Measurements from ENCODE around the gene NEU2.

DNA sequence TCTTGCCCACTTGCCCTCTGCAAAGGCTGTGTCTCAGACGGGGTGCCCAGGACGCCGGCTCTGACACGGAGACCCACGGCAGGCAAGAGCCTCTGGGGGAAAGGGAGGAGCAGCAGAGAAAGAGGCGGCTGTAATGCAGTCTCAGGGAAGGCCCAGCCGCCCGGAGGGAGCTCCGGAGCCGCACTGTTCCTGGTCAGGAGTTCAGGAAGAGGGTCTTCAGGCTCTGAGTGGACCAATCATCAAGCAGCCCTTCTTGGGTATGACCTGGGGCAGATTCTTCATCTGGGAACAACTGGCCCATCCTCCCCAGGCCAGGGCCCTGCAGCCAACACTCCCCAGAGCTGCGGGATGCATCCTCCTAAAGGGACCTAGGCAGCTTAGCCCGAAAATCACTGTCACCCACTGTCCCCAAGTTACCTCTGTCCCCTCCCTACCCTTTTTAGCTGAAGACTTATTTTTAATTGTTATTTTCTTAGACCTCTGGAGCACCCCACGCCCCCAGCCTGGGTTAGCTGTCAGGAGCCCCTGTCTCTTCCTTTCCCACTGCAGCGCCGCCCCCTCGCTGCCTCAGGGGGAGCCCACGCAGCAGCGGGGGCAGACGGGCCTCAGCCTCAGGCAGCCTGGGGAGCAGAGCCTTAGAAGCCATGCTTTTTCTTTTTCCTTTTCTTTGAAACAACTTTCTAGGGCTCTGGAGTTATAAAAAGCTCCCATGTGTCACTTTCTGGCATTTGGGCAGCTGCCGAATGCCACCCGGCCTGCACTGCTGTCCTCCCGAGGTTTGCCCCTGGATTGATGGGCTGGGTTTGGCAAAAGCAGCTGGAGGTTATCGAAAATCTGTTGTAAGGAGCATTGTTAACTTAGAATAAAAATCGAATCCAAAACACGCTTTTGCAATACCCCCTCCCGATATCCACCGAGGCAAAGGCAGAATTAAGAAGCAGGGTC lies 644 bp upstream of the NEU2 start:
- TF ChIP-seq ZNF302 (tag by site-specific recombination; IDR thresholded peaks at IDR 0.05; ENCODE audit: low read depth) (no peak), ZNF777 (tag by site-specific recombination; IDR thresholded peaks at IDR 0.05; ENCODE audit: borderline replicate concordance) (no peak), SCRT2 (tag by site-specific recombination; IDR thresholded peaks at IDR 0.05) (no peak), ZNF274 (IDR thresholded peaks at IDR 0.05; ENCODE audit: low read length) (no peak), ZNF274 (tag by site-specific recombination; IDR thresholded peaks at IDR 0.05; ENCODE audit: borderline replicate concordance) (no peak)
- TF ChIP-seq, protein P1, sequence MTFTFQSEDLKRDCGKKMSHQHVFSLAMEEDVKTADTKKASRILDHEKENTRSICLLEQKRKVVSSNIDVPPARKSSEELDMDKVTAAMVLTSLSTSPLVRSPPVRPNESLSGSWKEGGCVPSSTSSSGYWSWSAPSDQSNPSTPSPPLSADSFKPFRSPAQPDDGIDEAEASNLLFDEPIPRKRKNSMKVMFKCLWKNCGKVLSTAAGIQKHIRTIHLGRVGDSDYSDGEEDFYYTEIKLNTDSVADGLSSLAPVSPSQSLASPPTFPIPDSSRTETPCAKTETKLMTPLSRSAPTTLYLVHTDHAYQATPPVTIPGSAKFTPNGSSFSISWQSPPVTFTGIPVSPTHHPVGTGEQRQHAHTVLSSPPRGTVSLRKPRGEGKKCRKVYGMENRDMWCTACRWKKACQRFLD (tag by site-specific recombination; IDR thresholded peaks at IDR 0.05): no peak
- TF ChIP-seq, protein P2, sequence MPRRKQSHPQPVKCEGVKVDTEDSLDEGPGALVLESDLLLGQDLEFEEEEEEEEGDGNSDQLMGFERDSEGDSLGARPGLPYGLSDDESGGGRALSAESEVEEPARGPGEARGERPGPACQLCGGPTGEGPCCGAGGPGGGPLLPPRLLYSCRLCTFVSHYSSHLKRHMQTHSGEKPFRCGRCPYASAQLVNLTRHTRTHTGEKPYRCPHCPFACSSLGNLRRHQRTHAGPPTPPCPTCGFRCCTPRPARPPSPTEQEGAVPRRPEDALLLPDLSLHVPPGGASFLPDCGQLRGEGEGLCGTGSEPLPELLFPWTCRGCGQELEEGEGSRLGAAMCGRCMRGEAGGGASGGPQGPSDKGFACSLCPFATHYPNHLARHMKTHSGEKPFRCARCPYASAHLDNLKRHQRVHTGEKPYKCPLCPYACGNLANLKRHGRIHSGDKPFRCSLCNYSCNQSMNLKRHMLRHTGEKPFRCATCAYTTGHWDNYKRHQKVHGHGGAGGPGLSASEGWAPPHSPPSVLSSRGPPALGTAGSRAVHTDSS (tag by site-specific recombination; IDR thresholded peaks at IDR 0.05): no peak
- TF ChIP-seq, protein P3, sequence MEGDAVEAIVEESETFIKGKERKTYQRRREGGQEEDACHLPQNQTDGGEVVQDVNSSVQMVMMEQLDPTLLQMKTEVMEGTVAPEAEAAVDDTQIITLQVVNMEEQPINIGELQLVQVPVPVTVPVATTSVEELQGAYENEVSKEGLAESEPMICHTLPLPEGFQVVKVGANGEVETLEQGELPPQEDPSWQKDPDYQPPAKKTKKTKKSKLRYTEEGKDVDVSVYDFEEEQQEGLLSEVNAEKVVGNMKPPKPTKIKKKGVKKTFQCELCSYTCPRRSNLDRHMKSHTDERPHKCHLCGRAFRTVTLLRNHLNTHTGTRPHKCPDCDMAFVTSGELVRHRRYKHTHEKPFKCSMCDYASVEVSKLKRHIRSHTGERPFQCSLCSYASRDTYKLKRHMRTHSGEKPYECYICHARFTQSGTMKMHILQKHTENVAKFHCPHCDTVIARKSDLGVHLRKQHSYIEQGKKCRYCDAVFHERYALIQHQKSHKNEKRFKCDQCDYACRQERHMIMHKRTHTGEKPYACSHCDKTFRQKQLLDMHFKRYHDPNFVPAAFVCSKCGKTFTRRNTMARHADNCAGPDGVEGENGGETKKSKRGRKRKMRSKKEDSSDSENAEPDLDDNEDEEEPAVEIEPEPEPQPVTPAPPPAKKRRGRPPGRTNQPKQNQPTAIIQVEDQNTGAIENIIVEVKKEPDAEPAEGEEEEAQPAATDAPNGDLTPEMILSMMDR (tag by site-specific recombination; IDR thresholded peaks at IDR 0.05): no peak
- TF ChIP-seq, protein P4, sequence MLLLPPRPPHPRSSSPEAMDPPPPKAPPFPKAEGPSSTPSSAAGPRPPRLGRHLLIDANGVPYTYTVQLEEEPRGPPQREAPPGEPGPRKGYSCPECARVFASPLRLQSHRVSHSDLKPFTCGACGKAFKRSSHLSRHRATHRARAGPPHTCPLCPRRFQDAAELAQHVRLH (tag by site-specific recombination; IDR thresholded peaks at IDR 0.05): no peak
- TF ChIP-seq, protein P5, sequence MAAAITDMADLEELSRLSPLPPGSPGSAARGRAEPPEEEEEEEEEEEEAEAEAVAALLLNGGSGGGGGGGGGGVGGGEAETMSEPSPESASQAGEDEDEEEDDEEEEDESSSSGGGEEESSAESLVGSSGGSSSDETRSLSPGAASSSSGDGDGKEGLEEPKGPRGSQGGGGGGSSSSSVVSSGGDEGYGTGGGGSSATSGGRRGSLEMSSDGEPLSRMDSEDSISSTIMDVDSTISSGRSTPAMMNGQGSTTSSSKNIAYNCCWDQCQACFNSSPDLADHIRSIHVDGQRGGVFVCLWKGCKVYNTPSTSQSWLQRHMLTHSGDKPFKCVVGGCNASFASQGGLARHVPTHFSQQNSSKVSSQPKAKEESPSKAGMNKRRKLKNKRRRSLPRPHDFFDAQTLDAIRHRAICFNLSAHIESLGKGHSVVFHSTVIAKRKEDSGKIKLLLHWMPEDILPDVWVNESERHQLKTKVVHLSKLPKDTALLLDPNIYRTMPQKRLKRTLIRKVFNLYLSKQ (tag by site-specific recombination; IDR thresholded peaks at IDR 0.05; ENCODE audit: borderline replicate concordance): no peak
- TF ChIP-seq, protein P6, sequence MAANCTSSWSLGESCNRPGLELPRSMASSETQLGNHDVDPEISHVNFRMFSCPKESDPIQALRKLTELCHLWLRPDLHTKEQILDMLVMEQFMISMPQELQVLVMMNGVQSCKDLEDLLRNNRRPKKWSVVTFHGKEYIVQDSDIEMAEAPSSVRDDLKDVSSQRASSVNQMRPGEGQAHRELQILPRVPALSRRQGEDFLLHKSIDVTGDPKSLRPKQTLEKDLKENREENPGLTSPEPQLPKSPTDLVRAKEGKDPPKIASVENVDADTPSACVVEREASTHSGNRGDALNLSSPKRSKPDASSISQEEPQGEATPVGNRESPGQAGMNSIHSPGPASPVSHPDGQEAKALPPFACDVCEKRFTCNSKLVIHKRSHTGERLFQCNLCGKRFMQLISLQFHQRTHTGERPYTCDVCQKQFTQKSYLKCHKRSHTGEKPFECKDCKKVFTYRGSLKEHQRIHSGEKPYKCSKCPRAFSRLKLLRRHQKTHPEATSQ (tag by site-specific recombination; IDR thresholded peaks at IDR 0.05): no peak
